Breast epithelium (tissue), 3 donors: ENCODE data around the gene LHPP.

Experiments used
- POLR2A ChIP-seq: fragments of 450-650 bp; IDR thresholded peaks from one replicate; pipeline ENCODE4 v1.6.1; 2016; ENCODE audit warnings: antibody characterized with exemption, mild to moderate bottlenecking, moderate library complexity
- TF ChIP-seq, protein P1 (sequence below), 3 donors: fragments of 450-650 bp; IDR thresholded peaks; one replicate each; pipeline ENCODE4 v1.5.1; 2016 to 2017; ENCODE audit warnings: antibody characterized with exemption in 3 of 3, mild to moderate bottlenecking in 3 of 3, moderate library complexity in 3 of 3

DNA sequence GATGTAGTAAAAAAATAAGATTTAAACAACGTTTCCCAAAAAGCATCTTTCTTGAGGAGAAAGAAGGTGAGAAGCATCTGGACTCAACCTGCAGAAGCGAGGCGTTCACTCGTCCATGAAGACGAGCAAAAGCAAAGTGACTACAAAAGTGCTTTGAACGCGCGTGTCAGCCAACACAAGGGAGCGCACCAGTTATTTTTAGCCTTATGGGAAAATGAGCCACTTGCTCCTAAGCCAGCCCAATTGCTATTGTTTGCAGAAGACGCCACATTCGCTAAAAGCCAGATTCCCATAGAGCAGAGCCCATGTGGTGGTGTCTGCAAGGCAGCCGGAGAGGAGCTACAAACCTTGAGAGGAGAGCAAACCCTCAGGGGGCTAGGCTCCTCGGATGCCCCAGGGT lies 160.0 kb downstream of the LHPP start:
- TF ChIP-seq POLR2A = no peak
- TF ChIP-seq, protein P1, sequence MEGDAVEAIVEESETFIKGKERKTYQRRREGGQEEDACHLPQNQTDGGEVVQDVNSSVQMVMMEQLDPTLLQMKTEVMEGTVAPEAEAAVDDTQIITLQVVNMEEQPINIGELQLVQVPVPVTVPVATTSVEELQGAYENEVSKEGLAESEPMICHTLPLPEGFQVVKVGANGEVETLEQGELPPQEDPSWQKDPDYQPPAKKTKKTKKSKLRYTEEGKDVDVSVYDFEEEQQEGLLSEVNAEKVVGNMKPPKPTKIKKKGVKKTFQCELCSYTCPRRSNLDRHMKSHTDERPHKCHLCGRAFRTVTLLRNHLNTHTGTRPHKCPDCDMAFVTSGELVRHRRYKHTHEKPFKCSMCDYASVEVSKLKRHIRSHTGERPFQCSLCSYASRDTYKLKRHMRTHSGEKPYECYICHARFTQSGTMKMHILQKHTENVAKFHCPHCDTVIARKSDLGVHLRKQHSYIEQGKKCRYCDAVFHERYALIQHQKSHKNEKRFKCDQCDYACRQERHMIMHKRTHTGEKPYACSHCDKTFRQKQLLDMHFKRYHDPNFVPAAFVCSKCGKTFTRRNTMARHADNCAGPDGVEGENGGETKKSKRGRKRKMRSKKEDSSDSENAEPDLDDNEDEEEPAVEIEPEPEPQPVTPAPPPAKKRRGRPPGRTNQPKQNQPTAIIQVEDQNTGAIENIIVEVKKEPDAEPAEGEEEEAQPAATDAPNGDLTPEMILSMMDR (IDR thresholded peaks at IDR 0.05) = no peak
